GM21737 (cell line): ENCODE measurements around the gene CNNM3.
"Not testable (repeated sequence)": the region's sequence is repeated elsewhere in the genome, so short reads cannot be mapped to it uniquely, and the experiment has no call there.

ENCODE experiments used
- ATAC-seq: cut with Tn5 transposase; IDR thresholded peaks from one replicate; pipeline ENCODE4 v1.9.1; 2021; ENCODE audit warnings: mild to moderate bottlenecking, moderate library complexity; ENCODE audit not compliant: unreplicated experiment

The CNNM3 gene

GRCh38 chr2:96860065-96861029, 44.3 kb downstream of the CNNM3 start:
- no peak for ATAC-seq

GRCh38 chr2:96861074-96861473, 45.0 kb downstream of the CNNM3 start:
- no peak for ATAC-seq

GRCh38 chr2:96863056-96863455, 47.0 kb downstream of the CNNM3 start:
- not testable (repeated sequence) for ATAC-seq

- ATAC-seq, result no peak
Measured at GRCh38 chr2:96863575-96864342, 47.7 kb downstream of the CNNM3 start.

GRCh38 chr2:96864343-96865091, 48.4 kb downstream of the CNNM3 start:
- no peak for ATAC-seq

DNA sequence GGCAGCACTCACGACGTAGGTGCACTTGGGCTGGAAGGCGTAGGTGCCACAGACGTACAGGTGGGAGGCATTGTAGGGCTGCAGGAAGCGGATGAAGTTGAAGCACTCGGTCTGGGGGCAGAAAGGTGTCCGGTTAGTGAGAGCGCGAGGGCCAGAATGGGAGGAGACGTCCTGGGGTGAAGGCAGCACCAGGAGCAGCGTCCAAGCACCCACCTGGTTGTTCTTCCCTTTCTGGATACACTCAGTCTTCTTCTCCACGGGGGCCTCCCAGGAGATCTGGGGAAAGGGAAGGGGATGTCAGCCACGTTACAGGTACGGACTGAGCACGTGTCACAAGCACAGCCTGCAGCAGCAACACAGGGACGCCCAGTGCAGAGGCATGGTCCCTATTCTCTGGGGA, 49.6 kb downstream of the CNNM3 start:
- no peak for ATAC-seq

DNA sequence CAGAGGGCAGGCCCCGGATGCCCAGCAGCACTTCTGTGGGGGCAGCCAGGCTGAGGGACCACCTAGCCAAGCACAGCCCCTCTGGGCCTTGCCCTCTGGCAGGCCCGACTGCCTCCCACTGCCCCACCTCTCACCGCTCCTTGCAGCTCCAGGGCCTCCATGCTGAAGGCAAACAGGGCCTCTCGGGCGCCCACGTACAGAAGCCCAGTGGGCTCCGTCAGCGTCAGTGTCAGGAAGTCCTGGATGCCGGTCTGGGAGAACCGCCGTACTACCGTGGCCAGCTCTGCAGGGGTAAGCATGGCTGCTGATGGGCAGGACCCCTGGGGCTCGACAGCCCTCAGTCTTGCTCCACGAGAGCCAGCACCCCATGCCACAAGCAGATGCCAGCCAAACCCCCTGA, 50.1 kb downstream of the CNNM3 start:
- ATAC-seq, result no peak

GRCh38 chr2:96866586-96866985, 50.5 kb downstream of the CNNM3 start:
- ATAC-seq, result no peak

DNA sequence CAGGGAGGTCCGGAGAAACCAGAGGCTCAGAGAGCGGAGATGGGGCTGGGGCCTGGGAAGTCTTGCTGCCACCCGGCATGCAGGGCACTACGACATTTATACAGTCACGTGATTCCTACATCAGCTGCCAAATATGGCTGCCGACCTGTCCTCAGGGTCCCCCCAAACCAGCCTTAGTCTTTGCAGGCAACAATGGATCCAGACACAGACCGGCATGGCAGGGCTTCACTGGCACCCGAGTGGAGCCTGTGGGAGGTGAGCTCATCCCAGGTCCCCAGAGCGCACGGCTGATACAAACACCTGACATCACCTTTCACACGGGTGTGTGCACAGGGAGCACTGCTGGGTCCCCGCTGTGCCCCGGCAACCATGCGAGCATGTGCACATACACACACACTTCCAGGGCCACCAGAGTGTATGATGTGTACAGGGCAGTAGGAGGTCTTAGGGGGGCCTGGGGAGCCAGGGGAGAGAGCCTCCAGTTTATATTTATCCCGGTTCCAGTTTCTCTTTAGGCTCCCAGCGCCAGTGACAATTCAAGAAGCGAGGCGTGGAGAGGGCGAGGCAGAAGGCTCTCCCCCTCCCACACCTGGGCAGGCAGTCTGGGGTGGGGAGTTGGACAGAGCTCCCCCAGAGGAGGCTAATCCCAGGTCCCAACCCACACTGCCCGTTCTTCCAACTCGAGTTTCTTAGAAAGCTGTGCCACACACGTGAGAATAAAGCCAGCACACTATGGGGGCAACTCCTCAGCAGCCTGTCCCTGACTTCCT, 51.1 kb downstream of the CNNM3 start:
- ATAC-seq, result no peak

DNA sequence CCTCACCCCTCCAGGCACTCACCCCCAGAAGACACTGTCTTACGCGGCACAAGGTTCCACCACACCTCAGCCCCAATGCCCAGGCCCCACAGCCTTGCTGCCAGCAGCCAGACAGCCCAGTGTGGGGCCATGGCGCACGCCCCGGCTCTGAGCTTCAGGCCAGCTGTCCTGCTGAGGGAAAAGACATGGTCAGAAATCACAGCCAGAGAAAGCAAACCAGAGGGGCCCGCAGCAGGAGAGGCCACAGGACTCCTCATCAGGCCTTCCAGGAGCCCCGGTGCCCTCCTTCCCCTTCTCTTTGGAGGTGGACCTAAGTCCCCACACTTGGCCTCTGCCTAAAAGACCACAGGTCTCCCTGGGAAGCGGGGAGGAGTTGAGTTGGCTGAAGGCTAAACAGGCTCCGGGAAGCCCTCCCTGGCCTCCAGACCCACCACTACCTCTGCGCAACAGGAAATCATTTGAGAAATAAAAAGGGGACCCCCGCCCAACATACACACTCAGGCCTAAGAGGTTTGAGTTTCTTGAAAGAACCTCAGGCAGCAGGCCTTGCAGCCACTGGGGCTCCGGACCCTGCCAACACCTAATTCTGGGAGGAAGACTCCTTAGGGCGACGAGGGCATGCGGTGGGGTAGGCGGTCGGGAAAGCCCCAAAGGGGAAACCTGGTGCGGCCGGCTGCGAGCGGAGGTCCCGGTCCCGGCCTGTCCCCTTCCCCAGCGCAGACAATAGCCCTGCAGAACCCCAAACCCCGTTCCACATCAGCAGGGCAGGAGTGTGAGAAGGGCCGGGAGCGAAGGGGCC, 51.9 kb downstream of the CNNM3 start:
- ATAC-seq, result no peak

DNA sequence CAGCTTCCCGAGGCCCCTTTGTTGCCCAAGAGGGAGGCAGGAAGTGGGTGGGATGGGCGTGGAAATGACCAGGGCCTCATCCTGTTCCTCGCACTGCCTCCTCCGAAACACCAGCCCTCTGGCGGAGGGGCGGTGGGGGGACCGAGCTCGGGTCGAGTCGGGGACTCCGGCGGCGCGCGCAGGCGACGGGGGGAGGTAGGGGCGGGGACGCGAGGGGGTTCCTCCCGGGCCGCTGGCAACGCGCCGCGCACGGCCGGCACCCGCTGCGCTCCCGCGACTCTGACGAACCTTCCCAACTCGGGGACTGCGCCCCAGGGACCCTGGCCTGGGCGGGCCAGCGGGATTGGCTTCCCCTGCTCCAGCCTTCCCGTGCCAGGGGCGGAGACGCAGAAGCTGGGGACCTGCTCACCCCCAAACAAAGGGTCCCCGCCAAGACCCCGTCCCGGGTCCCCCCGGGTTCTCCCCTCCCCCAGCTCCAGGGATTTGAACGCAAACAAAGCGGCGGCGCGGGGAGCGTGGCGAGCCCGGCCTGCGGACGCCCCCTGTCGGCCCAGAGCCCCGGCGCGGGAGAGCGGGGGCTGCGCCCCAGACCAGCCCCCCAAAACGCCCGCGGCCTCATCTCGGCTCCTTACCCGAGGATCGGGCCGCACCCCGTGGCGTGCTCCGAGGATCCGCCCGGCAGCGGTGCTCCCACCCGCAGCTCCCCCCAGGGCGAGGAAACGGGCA, 52.6 kb downstream of the CNNM3 start:
- ATAC-seq, result no peak

DNA sequence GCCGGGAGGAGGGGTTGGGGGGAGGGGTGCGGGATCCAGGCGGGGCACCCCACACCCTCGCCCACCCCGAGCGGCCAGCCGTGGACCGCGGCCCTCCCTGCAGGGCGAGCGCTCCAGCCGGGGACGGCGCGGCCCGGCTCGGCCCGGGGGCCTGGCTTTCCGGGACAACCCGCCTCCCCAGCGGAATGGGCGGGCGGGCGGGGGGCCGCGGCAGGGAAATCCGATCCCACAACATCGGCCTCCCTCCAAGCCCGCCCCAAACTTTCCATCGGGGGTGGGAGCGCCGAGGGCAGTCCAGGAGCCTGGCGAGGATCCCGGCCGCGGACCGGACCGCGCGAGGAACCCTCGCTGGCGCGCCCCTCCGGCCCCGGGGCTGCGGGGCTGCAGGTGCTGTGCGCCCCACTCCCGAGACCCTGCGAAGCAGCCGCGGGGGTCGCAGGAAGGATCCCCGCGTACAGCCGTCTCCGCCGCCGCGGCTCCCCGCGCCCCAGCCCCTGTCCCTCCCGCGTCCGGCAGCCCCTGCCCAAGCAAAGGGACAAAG, 53.3 kb downstream of the CNNM3 start:
- no peak for ATAC-seq

DNA sequence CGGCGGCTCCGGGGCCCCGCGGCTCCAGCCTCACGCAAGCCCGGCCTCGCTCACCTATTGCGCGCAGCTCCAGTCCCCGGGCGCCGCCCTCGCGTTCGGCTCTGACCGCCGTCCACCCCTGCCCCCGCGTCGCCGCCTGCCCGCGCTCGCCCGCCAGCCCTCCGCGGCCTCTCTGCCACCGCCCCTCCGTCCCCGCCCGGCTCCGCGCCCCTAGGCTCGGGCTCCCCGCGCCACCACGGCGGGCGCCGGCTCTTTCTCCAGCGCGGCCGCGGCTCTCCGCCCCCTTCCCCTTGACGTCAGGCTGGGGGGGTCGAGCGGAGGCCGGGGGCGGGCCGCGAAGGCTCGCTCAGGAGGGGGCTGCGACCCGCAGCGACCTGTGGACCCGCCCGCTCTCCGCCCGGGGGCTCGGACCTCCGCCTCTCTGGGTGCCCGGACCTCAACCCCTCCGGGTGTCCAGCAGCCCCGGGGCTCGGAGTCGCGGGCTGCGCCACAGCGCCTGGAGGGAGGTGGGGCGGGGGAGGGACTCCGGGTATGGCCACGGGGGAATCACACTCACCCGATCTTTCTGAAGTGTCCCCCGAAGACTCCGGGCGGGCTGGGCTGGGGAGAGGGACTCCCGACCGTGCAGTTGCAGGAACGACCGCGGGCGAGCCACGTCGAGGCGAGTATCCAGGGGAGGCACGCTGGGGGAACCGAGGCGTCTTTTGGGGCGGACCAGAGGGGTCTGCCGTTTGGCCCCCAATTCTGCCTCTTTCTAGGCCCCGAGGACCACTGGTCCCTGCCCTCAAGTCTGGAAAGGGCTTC, 54.0 kb downstream of the CNNM3 start, which contains the start of gene SEMA4C:
SEMA4C (minus strand) TSS at position 259 of the 804 bp plus-strand sequence. CDS start 2,194 bp downstream, outside the sequence.
- no peak for ATAC-seq

- no peak for ATAC-seq
Measured at GRCh38 chr2:96870626-96871255, 54.7 kb downstream of the CNNM3 start.

- ATAC-seq, result no peak
Measured at GRCh38 chr2:96872591-96873349, 56.7 kb downstream of the CNNM3 start.

DNA sequence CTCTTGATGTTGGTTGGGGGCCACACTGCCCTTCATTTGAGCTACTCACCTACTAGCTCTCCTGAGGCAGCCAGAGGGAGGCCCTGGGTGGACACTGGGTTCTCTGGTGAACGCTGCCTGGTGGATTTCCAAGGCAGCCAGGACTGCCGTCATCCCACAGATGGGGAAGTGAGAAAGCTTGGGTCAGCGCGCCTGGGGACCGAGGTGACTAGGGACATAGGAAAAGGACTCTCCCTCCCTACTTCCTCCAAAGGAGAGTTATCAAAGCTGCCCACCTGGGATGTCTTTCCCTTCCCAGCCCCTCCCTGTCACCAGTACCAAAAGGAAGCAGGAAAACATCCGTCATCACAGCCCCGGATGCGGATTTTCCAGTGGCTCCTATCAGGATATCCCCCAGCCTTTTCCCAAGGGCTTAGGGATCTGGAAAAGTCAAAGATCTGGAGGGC, 57.6 kb downstream of the CNNM3 start:
- no peak for ATAC-seq
